Heart right ventricle (tissue), 16 donors: ENCODE measurements around the gene LRRC26. TPM values are rescaled to one million over a fixed set of nuclear protein-coding genes. Genes with fewer than 3 reads are reported as not detected.

Experiments used
- ATAC-seq, 8 donors: fragments of 200-7000 bp; cut with Tn5 transposase; one replicate each; pipeline ENCODE4 v1.9.1; 2020; ENCODE audit warnings: mild to moderate bottlenecking in 8 of 8, moderate library complexity in 8 of 8, moderate number of reproducible peaks in 1 of 8
- DNase-seq, 2 donors: peaks; one replicate each; pipeline ENCODE4 v3.0.0-alpha.2; 2020
- H3K27ac ChIP-seq, 10 donors: fragments of 200-600 bp; sonication (generic) in 2 of 10; one replicate each; pipeline versions ENCODE4 v1.5.0 to v1.8.0; 2020 to 2022; ENCODE audit warnings: mild to moderate bottlenecking in 3 of 10
- H3K27me3 ChIP-seq, 7 donors: fragments of 200-600 bp; one replicate each; pipeline ENCODE4 v1.8.0; 2021 to 2022; ENCODE audit warnings: mild to moderate bottlenecking in 2 of 7
- H3K36me3 ChIP-seq, 9 donors: fragments of 200-600 bp; sonication (generic) in 1 of 9; one replicate each; pipeline versions ENCODE4 v1.5.0 to v1.8.0; 2020 to 2022; ENCODE audit warnings: mild to moderate bottlenecking in 2 of 9
- H3K4me1 ChIP-seq, 9 donors: fragments of 200-600 bp; sonication (generic) in 1 of 9; one replicate each; pipeline versions ENCODE4 v1.5.0 to v1.8.0; 2020 to 2022; ENCODE audit warnings: mild to moderate bottlenecking in 4 of 9
- H3K4me3 ChIP-seq, 10 donors: fragments of 200-600 bp; sonication (generic) in 2 of 10; one replicate each; pipeline versions ENCODE4 v1.5.0 to v1.8.0; 2020 to 2022; ENCODE audit warnings: mild to moderate bottlenecking in 7 of 10, moderate library complexity in 2 of 10
- H3K9me3 ChIP-seq, 11 donors: fragments of 200-600 bp in 10 of 11; sonication (generic) in 2 of 11; one replicate each; pipeline versions ENCODE4 v1.5.0 to v1.8.0; 2013 to 2022; ENCODE audit warnings: mild to moderate bottlenecking in 2 of 11, control low read depth in 1 of 11, moderate library complexity in 1 of 11
- CTCF ChIP-seq, 9 donors: fragments of 200-600 bp; sonication (generic) in 2 of 9; IDR thresholded peaks; one replicate each; pipeline versions ENCODE4 v1.5.0 to v1.8.0; 2021 to 2022; ENCODE audit warnings: antibody characterized with exemption in 9 of 9, mild to moderate bottlenecking in 5 of 9, moderate library complexity in 1 of 9
- WGBS, 2 donors: extraction: QIAGEN DNeasy Blood & Tissue Kit; methylation state at CpG; one replicate each; pipeline ENCODE4 v1.1.7; 2013; ENCODE audit warnings: inconsistent platforms in 1 of 2; 5-methylcytosine and 5-hydroxymethylcytosine counted together
- intact Hi-C, 10 donors: fragments of 100-400 bp; cut with DNase I; formaldehyde crosslinking; loops; one replicate each; pipeline versions ENCODE4 v1.11.1 to v1.14.2; 2022
- polyA plus RNA-seq, 2 donors: library from polyadenylated mRNA; stranded (reverse); fragments of 200-250 nt; gene quantifications; one replicate each; pipeline ENCODE4 v1.2.3, GENCODE V29; 2013
- total RNA-seq, 10 donors: library from RNA; stranded (reverse); fragmentation: NEBNext Ultra II Directional in 3 of 10; extraction: Animal tissue kit (Norgen Biotek cat#: 25700) in 3 of 10; gene quantifications; one replicate each; pipeline versions ENCODE4 v1.2.1 to v1.2.4, GENCODE V29; 2021 to 2023
- donor health status: Arrhythmogenic right ventricular cardiomyopathy.
- donor health status: ischemic (EF 13 %, LVEDD 7.1; RV severe dilation, severe dysfunction).
- donor health status: healthy with polysubstance abuse.
- donor health status: DM: no; HTN: yes; CAD: no.
- donor health status: DM: no; HTN: no; CAD: no.
- donor health status: ischemic (EF 25% LVEDD 6.9; RV normal size, moderate dysfunction).
- donor health status: ischemic (EF 25% LVEDD 5.7; RV mildly dilated, moderate dysfunction).
- donor health status: healthy.
- donor health status: DM: yes; HTN: yes; CAD: no.
- donor health status: Ischemic cardiomyopathy.
- donor health status: ischemic (EF 35%, LVEDD 5.7; RV mildly dilated, moderate dysfunction).
- donor health status: nonischemic (EF 11% LVEDD 7.7; RV severe dilation, severe dysfunction).
- donor health status: DM: yes; HTN: yes; CAD: no.
- donor health status: PGD.
- donor health status: ischemic (EF 29% LVEDD 5.4; RV normal size, mild dysfunction).
- donor health status: nonischemic (EF 23%, LVEDD 6.1; RV moderate dilation, normal function).

LRRC26 gene
- total and polyA plus RNA-seq, 12 donors = not detected

DNA sequence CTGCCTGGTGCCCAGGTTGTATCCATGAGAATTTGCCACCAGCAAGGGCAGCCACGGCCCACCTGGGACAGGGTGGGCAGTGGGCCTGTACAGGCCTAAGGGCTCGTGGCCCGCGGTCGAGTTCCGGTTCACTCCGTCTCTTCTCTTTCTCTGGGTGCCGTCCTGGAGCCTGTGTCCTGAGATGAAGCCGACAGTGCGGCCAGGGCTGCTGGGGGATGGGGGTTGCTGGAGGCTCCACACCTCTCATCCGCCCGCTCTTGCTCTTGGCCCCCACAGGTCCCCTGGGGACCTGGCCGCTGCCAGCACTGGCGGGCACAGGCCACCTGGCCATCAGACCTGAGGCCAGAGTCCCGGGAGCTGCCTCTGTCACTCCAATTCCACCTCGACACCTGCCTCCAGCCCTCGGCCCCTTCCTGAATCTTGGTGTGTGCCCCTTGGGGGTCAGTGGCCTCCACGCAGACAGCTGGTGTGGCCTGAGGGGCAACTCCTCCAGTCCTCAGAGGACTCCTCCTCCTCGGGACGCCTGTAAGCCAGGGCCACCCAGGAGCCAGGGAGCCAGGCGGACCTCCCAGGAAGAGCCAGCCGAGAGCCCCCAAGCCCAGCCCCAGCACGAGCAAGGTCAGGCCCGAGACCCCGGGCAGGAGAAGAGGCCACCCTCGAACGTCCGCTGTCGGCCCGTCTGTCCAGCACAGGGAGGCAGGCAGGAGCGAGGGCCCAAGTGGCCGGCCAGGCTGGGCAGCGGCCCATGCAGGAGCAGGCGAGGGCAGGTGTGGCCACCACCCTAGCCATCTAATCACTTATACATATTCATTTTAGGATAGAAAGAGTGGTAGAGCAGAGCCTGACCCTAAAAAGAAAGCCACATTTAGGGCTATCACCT is 5.2 kb downstream of the LRRC26 start:
- ATAC-seq (no peak), DNase-seq (no peak)
- Histone ChIP-seq H3K4me3 (no peak overlapping the region), H3K9me3 (no peaks in the 10 kb centered on the region), H3K4me1 (peaks cover 13 to 40% (median 37%) of the 10 kb centered on the region in 9 donors), H3K36me3 (no peaks in the 10 kb centered on the region), H3K27me3 (peaks cover 78 to 100% (median 98%) of the 10 kb centered on the region in 7 donors), H3K27ac (no peak overlapping the region)
- TF ChIP-seq CTCF (IDR thresholded peaks at IDR 0.05) = no peak
- intact Hi-C loops = no loop called here
- 67 to 69% methylated on average over 34 of the region's 34 CpGs for WGBS, 2 donors

GRCh38 chr9:137163805-137164204 is 6.0 kb downstream of the LRRC26 start:
- H3K27me3 ChIP-seq = peaks cover 73 to 100% (median 99%) of the 10 kb centered on the region in 7 donors
- H3K27ac ChIP-seq = no peak overlapping the region
- no peak overlapping the region for H3K4me3 ChIP-seq
- no peaks in the 10 kb centered on the region for H3K9me3 ChIP-seq
- 78 to 79% methylated on average over 17 to 22 of the region's 22 CpGs for WGBS, 2 donors
- ATAC-seq (no peak), DNase-seq (no peak)
- intact Hi-C loops = no loop called here
- H3K4me1 ChIP-seq = peaks cover 13 to 36% (median 30%) of the 10 kb centered on the region in 9 donors
- no peak for TF ChIP-seq CTCF (IDR thresholded peaks at IDR 0.05)
- H3K36me3 ChIP-seq = no peaks in the 10 kb centered on the region

DNA sequence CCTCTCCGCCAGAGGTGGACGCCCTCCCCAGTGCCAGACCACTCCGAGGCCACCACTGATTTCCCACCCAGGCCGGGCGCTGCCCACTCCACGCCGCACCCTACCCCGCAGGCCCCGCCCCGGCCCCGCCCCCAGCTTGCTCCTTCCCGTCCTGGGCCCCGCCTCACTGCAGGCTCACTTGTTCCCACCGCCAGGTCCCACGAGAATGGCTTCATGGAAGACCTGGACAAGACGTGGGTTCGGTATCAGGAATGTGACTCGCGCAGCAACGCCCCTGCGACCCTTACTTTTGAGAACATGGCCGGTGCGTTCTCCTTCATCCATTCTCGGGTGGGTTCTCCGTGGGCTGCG is 6.5 kb downstream of the LRRC26 start:
- 26 to 28% methylated on average over 25 to 26 of the region's 26 CpGs for WGBS, 2 donors
- peak in 1 of 8 donors; percentile 11 for ATAC-seq

More for the DNA sequence above, 6.5 kb downstream of the LRRC26 start:
- TF ChIP-seq CTCF (IDR thresholded peaks at IDR 0.05) = no peak
- H3K9me3 ChIP-seq = no peaks in the 10 kb centered on the region
- intact Hi-C loops = no loop called here
- H3K4me1 ChIP-seq = peaks cover 10 to 33% (median 26%) of the 10 kb centered on the region in 9 donors
- H3K4me3 ChIP-seq = peak overlapping the region; percentile 5 to 41 (median 30)
- peaks cover 76 to 100% (median 100%) of the 10 kb centered on the region in 7 donors for H3K27me3 ChIP-seq
- no peaks in the 10 kb centered on the region for H3K36me3 ChIP-seq
- no peak for DNase-seq
- H3K27ac ChIP-seq = no peak overlapping the region
